HG03060 (cell line): ENCODE data around the gene MEN1.

Experiments used
- ATAC-seq: cut with Tn5 transposase; IDR thresholded peaks from one replicate; pipeline ENCODE4 v1.9.1; 2021; ENCODE audit warnings: low read depth, moderate number of reproducible peaks; ENCODE audit not compliant: unreplicated experiment

The MEN1 gene

GRCh38 chr11:64810271-64810890 is at the start of gene MEN1:
TSS of gene MEN1 (minus strand) at chr11:64810551. CDS start at chr11:64810109, 442 bp downstream.
- ATAC-seq, result no peak

- peak; percentile 75 for ATAC-seq
These were observed 49.4 kb upstream of the MEN1 start for GRCh38 chr11:64859542-64860414.

DNA sequence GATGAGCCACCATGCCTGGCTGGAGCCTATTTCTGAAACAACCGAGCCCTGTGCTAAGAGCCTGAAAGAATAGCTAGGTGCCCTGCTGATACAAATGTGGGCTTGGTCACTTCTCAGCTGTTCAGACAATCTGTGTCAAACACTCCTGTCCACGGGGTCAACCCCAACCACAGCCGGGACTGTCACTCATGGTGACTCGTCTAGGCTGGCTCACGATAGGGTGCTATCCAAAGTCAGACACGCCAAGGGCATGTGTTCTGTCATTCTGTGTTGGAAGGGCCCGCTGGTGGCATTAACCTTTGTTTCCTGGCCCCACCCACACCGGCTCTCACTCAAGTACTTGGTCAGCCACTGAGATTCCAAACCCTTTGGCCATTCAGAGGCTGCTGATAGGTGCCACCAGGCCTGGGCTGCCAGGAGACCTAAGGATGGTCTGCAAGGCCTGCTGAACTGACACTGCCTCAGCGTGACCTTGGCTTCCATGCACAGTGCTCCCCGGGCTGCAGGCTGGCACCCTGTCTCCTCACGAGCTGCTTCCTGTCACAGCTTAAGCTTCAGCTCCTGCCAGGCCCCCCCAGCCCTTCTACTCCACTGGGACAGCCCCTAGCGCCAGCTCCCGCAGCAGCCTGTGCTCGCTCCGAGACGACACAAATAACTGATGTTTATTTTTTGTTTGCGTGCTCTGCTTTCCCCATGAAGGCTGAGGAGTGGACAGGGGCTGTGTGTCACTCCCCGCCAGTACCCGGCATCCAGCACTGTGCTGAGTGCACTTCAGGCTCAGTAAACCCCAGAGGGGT is 48.3 kb upstream of the MEN1 start:
- ATAC-seq, result no peak

- ATAC-seq, result no peak
These were observed 47.1 kb upstream of the MEN1 start for GRCh38 chr11:64857485-64857884.

- ATAC-seq, result no peak
These were observed 46.3 kb upstream of the MEN1 start for GRCh38 chr11:64856382-64857227.

DNA sequence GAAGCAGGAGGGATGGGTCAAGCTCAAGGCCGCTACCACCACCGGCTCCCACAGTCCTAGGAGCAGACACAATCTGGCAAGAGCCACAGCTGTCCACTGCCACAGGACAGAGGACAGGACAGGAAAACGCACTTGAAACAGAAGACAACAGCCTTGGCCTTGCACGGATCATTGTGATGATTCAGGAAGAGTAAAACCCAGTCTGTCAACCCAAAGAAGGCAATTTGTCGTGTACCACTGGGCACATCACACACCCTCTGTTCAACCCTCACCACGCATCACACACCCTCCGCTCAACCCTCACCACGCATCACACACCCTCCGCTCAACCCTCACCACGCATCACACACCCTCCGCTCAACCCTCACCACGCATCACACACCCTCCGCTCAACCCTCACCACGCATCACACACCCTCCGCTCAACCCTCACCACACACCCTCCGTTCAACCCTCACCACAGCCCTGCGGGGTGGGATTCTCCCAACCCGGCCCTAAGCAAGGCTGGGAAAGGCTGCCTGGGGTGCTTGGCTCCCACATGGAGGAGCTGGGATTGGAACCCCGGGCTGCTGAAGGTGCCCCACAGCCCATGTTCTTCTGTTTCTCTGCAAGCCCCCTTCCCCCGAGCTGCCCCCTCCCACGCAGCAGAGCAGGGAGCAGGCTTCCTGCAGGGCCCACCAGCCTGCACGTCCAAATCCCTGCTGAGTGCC is 45.4 kb upstream of the MEN1 start:
- no peak for ATAC-seq

GRCh38 chr11:64854534-64855502 is 44.5 kb upstream of the MEN1 start:
- ATAC-seq, result no peak

DNA sequence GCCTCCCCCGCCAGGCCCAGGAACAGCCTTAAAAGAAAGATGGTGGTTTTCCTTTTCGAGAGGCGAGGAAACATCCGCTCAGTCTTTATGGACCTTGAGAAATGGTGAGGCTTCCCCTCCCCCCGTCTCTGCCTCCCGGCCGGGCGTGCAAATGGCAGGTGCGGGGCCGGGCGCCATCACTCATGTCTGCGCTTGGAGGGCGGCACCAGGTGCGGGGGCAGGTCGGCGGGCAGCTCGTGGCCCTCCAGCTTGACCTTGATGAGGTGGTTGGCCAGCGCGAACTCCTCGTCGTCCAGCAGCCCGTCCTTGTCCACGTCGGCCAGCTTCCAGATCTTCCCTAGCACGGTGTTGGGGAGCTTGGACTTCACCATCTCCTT is 43.8 kb upstream of the MEN1 start:
- ATAC-seq, result no peak

DNA sequence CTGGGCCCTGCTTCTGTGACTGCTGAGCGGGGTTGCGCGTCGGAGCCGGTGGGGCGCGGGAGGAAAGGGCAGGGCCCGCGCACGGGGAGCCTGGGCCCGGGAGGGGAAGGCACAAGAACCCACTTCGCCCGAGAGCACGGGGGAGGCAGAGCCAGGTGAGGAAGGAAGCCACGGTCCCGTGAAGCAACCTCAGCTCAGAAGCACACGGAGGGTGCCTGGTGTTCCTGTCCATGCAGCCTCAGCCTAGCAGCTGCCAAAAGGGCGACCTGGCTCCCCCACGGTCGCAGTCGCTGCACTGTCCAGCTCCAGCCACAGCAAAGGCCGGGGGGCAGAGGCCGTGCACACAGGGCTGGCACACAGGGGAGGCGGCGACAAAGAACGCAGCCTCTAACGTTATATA is 43.4 kb upstream of the MEN1 start:
- no peak for ATAC-seq

DNA sequence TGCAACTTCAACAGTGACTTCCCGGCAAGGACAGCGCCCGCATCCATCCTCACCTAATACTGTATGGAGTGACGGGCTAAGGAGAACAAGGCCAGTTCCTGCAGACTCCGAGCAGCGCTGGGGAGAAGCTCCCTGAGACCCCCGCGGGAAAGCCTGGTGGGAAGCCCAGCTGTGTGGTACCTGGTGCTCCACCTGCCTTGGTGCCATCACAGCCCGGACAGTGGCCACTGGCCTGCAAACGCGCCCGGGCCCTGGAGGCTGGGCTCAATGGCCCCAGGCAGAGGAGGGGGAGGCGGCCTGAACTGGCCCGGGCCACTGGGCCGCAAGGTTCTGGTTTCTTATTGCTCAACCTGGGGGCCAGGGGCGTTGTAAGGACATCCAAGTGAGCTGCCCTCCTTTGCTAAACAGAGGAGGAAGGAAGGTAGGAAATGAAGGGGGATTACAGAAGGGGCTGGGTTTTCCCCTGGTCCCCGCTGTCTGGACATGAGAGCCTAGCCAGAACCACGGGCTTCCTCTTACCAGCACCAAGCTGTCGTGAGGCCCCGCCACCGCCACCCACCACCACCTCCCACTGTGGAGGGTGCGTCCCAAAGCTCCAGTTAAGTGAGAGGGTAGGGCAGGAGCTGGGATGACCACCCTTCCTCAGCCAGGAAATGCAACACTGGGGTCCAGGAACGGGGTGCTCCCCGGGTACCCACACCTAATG is 42.6 kb upstream of the MEN1 start:
- no peak for ATAC-seq

DNA sequence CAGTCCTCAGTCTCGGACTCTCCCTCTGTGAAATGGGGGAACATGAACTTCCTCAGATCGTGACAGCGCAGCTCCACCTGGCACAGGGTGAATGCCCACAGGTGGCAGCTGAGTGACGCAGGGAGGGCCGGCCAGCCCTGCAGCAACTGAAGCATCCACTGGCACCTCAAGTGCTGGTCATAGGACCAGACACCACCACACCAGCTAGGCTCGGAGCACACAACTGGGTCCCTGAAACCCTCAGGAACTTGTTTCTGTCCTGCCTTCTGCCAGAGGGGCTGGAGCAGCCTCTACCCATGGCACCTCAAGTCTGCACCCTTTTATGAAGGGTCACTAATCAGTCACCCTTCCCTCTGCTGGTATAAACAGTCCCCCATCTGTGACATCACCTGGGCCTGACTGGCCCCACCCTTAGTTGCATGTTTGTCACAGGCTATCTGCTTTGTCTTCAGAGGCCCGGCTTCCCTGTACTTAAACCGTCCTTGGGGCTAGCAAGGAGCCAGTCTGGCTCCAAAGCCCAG is 41.5 kb upstream of the MEN1 start:
- ATAC-seq, result no peak

GRCh38 chr11:64850979-64851567 is 40.7 kb upstream of the MEN1 start:
- ATAC-seq, result peak; percentile 40

- ATAC-seq, result no peak
These were observed 39.4 kb upstream of the MEN1 start for GRCh38 chr11:64849598-64850356.

GRCh38 chr11:64848826-64849597 is 38.7 kb upstream of the MEN1 start:
- no peak for ATAC-seq

DNA sequence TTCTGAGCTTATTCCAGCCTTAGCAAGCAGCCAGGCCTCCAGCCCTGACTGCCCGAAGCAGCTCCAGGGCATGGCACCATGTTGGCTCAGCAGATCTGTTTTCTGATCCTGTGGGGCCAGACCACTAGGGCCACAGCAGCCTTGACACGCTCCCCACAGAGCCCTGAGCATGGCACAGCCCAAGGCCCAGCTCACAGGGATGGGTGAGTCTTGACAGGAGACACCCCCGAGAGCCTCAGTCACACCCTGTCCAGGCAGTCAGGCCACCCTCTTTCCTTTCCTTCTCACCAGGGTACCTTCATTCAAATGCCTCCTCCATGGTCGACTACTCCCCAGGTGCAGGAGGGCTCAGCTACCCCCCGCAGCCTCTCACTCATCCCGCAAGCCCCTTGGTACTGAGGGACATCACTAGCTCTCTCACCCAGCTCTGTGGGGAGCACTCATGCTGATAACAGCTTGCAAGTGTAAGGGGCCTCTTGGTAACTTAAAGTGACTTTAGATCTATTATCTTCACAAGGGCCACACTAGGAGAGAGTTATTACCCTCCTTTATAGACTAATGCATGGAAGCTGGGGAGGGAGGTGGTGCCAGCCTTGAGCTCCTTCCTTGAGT is 38.0 kb upstream of the MEN1 start:
- ATAC-seq, result no peak
